Neural progenitor cell (in vitro differentiated cells): Measurements from ENCODE around the gene GHR.

Experiments
- CTCF ChIP-seq: fragments of 200-600 bp; sonication (generic); IDR thresholded peaks from 2 replicates; pipeline ENCODE4 v1.5.1; 2017; ENCODE audit warnings: antibody characterized with exemption, mild to moderate bottlenecking
- EZH2phosphoT487 ChIP-seq: fragments of 200-600 bp; sonication (generic); IDR thresholded peaks from 2 replicates; pipeline ENCODE4 v1.6.1; 2017; ENCODE audit warnings: antibody characterized with exemption

- no peak for TF ChIP-seq CTCF
- no peak for TF ChIP-seq EZH2phosphoT487
Measured at GRCh38 chr5:42648036-42648435, 224.8 kb downstream of the GHR start.
